Stimulated activated CD8-positive, alpha-beta memory T cell treated with anti-CD3 and anti-CD28 coated beads, Interleukin-12 subunit alpha, Interleukin-12 subunit beta, amount 100 ng/mL, for 24 hours (primary cell): Measurements from ENCODE around the gene URM1.

Experiments used
- DNase-seq: peaks from one replicate; pipeline ENCODE4 v3.0.0-alpha.2; 2020; ENCODE audit errors: extremely low read depth

Gene URM1

GRCh38 chr9:128385496-128386460 lies 14.6 kb downstream of the URM1 start:
- no peak for DNase-seq

- no peak for DNase-seq
These were observed 17.0 kb downstream of the URM1 start for GRCh38 chr9:128388150-128388549.

GRCh38 chr9:128389395-128390149 lies 18.4 kb downstream of the URM1 start:
- DNase-seq = no peak

GRCh38 chr9:128390150-128390812 lies 19.1 kb downstream of the URM1 start:
- no peak for DNase-seq

GRCh38 chr9:128390813-128391711 lies 19.9 kb downstream of the URM1 start:
- DNase-seq = no peak

GRCh38 chr9:128391956-128392301 lies 20.8 kb downstream of the URM1 start:
- no peak for DNase-seq

GRCh38 chr9:128392302-128393144 lies 21.3 kb downstream of the URM1 start:
- DNase-seq = no peak

- DNase-seq = no peak
These were observed 22.1 kb downstream of the URM1 start for GRCh38 chr9:128393145-128393775.

GRCh38 chr9:128393970-128394369 lies 22.8 kb downstream of the URM1 start:
- DNase-seq = no peak

- DNase-seq = no peak
These were observed 23.4 kb downstream of the URM1 start for GRCh38 chr9:128394379-128395168.

- no peak for DNase-seq
These were observed 25.9 kb downstream of the URM1 start for GRCh38 chr9:128396970-128397613.

GRCh38 chr9:128397831-128398230 lies 26.7 kb downstream of the URM1 start:
- no peak for DNase-seq

- no peak for DNase-seq
These were observed 28.7 kb downstream of the URM1 start for GRCh38 chr9:128399861-128400260.

GRCh38 chr9:128404560-128404959 lies 33.4 kb downstream of the URM1 start:
- DNase-seq = no peak

- DNase-seq = no peak
These were observed 34.1 kb downstream of the URM1 start for GRCh38 chr9:128405077-128405779.

GRCh38 chr9:128405780-128406171 lies 34.6 kb downstream of the URM1 start:
- DNase-seq = no peak

GRCh38 chr9:128406848-128407391 lies 35.7 kb downstream of the URM1 start:
- no peak for DNase-seq

- DNase-seq = no peak
These were observed 37.8 kb downstream of the URM1 start for GRCh38 chr9:128408963-128409431.
